GM12865 (cell line): ENCODE data around the gene SLC6A16.
A peak's percentile ranks its signal among the peaks of the same experiment; 100 is the strongest.
"Not testable (repeated sequence)": the region's sequence is repeated elsewhere in the genome, so short reads cannot be mapped to it uniquely, and the experiment has no call there.

Experiments used
- DNase-seq: peaks from one replicate; pipeline ENCODE4 v3.0.0; 2010; ENCODE audit warnings: low read depth
- H3K4me3 ChIP-seq: 2 replicates; pipeline ENCODE4 v1.5.1; 2011; ENCODE audit warnings: mild to moderate bottlenecking, low read depth, low read length, control low read depth
- CTCF ChIP-seq: IDR thresholded peaks from 2 replicates; pipeline ENCODE4 v1.5.1; 2011; ENCODE audit warnings: low read length, control low read depth, low read depth, inconsistent platforms; ENCODE audit not compliant: insufficient read depth; ENCODE audit errors: missing control alignments

SLC6A16 gene

GRCh38 chr19:49309087-49309486 lies 15.9 kb downstream of the SLC6A16 start:
- no peak overlapping the region for H3K4me3 ChIP-seq
- DNase-seq, result no peak
- no peak for TF ChIP-seq CTCF

- DNase-seq, H3K4me3 ChIP-seq: not testable (repeated sequence)
Observed at GRCh38 chr19:49306734-49307133, 18.3 kb downstream of the SLC6A16 start.

GRCh38 chr19:49301866-49302252 lies 23.1 kb downstream of the SLC6A16 start:
- no peak for DNase-seq
- H3K4me3 ChIP-seq, result no peak overlapping the region
- no peak for TF ChIP-seq CTCF

GRCh38 chr19:49301165-49301865 lies 23.7 kb downstream of the SLC6A16 start:
- TF ChIP-seq CTCF, result peak; percentile 99
- peak overlapping the region; percentile 7; the same call in 1 of the 2 replicates for H3K4me3 ChIP-seq
- DNase-seq, result peak; percentile 89

- H3K4me3 ChIP-seq, DNase-seq: not testable (repeated sequence)
Observed at GRCh38 chr19:49298653-49299052, 26.3 kb downstream of the SLC6A16 start.

- no peak overlapping the region for H3K4me3 ChIP-seq
- DNase-seq, result no peak
- no peak for TF ChIP-seq CTCF
Observed at GRCh38 chr19:49297403-49297802, 27.6 kb downstream of the SLC6A16 start.

GRCh38 chr19:49295208-49295880 lies 29.6 kb downstream of the SLC6A16 start:
- no peak for DNase-seq
- no peak for TF ChIP-seq CTCF
- no peak overlapping the region for H3K4me3 ChIP-seq

- no peak overlapping the region for H3K4me3 ChIP-seq
- no peak for DNase-seq
- no peak for TF ChIP-seq CTCF
Observed at GRCh38 chr19:49294401-49294800, 30.6 kb downstream of the SLC6A16 start.
